NCI-H1092 treated with DMSO at 0.1 percent for 48 hours (cell line): Measurements from ENCODE around the gene PCDHA1.
"Not testable (repeated sequence)": the region's sequence is repeated elsewhere in the genome, so short reads cannot be mapped to it uniquely, and the experiment has no call there.

Source experiments
- DNase-seq: peaks from one replicate; lab custom pipeline; 2025; lab: John Stamatoyannopoulos, UW

PCDHA1 gene

GRCh38 chr5:140785905-140786686 lies at the start of gene PCDHA1:
Gene PCDHA1 (plus strand): TSS chr5:140786140.
- DNase-seq, result no peak

- DNase-seq, result no peak
These were observed 48.5 kb upstream of the PCDHA1 start for GRCh38 chr5:140737486-140737885.

DNA sequence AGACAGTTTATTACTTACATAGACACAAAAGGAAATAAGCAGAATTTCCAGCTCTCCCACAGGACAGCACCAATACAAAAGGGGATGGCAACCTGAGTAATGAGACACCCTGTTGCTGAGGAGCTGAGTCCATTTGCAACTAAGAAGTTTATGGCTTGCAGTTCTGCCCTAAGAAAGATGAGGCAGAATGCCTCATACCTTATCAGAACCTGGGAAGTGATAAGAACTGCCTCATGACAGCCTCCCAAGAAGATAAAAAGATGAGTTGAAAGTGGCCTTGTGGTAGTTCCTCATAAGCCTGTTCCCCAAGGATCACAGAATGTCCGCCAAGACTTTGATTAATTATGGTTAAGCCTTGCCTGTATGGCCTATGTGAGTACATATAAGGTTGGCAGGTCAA lies 44.0 kb upstream of the PCDHA1 start:
- no peak for DNase-seq

DNA sequence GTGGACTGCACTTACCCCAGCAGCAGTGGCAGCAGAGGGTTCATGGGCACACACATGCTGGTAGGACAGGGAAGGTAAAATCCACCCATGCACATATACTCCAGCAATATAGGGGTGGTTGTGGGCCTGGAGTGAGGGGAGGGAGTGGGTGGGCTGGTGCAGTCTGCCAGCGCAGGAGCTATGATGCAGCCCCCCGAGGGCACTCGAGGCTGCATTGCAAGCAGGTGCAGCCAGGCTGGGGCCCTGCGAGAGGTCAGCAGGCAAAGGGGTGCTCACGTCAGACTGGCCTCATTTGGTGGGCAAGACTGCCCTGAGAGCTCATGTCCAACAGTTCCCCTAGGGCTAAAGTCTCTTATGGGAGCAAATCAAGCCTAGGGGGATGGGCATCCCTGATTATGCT lies 32.4 kb upstream of the PCDHA1 start:
- no peak for DNase-seq

DNA sequence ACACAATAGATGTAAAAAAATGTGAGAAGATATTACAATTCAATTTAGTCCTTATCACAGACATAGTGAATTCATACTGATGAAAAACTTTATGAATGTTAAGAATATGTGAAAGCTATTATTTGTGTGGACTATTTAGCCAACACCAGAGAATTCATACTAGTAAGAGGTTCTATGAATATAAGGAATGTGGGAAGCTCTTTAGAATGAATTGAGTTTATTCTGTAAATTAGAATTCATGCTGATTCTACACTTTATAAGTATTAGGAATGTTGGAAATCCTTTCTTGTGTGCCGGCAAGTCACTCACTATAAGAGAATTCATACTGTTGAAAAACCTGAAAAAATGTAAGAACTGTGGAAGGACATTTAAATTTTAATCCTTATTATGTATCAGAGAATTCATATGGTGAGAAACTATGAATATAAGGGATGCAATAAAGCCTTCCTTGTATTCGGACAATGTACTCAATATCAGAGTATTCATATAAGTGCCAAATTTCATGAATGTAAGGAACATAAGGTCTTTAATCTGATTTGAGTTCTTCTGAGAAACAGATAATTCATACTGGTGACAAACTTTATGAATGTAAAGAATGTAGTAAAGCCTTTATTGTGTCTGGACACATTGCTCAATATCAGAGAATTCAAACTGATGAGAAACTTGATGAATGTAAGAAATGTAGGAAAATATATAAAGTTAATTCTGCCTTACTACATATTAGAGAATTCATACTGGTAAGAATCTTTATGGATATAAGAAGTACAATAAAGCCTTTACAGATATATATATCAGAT lies 21.6 kb upstream of the PCDHA1 start:
- no peak for DNase-seq

GRCh38 chr5:140767444-140767843 lies 18.5 kb upstream of the PCDHA1 start:
- no peak for DNase-seq

GRCh38 chr5:140780512-140780911 lies 5.4 kb upstream of the PCDHA1 start:
- DNase-seq, result no peak

GRCh38 chr5:140787422-140787821 lies 1.5 kb downstream of the PCDHA1 start:
- not testable (repeated sequence) for DNase-seq

GRCh38 chr5:140787849-140788504 lies 2.0 kb downstream of the PCDHA1 start:
- not testable (repeated sequence) for DNase-seq

GRCh38 chr5:140791089-140791488 lies 5.1 kb downstream of the PCDHA1 start:
- DNase-seq, result no peak

GRCh38 chr5:140794595-140795258 lies 8.8 kb downstream of the PCDHA1 start, which contains the start of gene PCDHA2:
Gene PCDHA2 (plus strand): TSS chr5:140794852.
- DNase-seq, result no peak

- DNase-seq, result no peak
These were observed 9.3 kb downstream of the PCDHA1 start for GRCh38 chr5:140795259-140795641.

DNA sequence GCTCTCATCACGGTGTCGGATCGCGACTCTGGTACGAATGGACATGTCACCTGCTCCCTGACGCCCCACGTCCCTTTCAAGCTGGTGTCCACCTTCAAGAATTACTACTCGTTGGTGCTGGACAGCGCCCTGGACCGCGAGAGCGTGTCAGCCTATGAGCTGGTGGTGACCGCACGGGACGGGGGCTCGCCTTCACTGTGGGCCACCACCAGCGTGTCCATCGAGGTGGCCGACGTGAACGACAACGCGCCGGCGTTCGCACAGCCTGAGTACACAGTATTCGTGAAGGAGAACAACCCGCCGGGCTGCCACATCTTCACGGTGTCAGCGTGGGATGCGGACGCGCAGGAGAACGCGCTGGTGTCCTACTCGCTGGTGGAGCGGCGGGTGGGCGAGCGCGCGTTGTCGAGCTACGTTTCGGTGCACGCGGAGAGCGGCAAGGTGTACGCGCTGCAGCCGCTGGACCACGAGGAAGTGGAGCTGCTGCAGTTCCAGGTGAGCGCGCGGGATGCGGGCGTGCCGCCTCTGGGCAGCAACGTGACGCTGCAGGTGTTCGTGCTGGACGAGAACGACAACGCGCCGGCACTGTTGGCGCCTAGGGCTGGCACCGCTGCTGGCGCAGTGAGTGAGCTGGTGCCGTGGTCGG lies 10.3 kb downstream of the PCDHA1 start:
- not testable (repeated sequence) for DNase-seq

GRCh38 chr5:140796718-140797095 lies 10.8 kb downstream of the PCDHA1 start:
- DNase-seq, result no peak

GRCh38 chr5:140800816-140801493 lies 15.0 kb downstream of the PCDHA1 start, which contains the start of gene PCDHA3:
Gene PCDHA3 (plus strand): TSS chr5:140801057.
- no peak for DNase-seq

DNA sequence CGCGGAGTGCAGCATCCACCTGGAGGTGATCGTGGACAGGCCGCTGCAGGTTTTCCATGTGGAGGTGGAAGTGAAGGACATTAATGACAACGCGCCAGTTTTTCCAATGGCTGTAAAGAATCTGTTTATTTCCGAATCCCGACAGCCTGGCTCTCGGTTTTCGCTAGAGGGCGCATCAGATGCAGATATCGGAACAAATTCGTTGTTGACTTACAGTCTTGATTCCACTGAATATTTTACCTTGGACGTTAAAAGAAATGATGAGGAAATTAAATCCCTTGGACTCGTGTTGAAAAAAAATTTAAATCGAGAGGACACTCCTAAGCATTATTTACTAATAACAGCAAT lies 15.5 kb downstream of the PCDHA1 start:
- DNase-seq, result no peak

- not testable (repeated sequence) for DNase-seq
These were observed 16.4 kb downstream of the PCDHA1 start for GRCh38 chr5:140802381-140802780.

GRCh38 chr5:140802781-140803271 lies 16.9 kb downstream of the PCDHA1 start:
- no peak for DNase-seq

DNA sequence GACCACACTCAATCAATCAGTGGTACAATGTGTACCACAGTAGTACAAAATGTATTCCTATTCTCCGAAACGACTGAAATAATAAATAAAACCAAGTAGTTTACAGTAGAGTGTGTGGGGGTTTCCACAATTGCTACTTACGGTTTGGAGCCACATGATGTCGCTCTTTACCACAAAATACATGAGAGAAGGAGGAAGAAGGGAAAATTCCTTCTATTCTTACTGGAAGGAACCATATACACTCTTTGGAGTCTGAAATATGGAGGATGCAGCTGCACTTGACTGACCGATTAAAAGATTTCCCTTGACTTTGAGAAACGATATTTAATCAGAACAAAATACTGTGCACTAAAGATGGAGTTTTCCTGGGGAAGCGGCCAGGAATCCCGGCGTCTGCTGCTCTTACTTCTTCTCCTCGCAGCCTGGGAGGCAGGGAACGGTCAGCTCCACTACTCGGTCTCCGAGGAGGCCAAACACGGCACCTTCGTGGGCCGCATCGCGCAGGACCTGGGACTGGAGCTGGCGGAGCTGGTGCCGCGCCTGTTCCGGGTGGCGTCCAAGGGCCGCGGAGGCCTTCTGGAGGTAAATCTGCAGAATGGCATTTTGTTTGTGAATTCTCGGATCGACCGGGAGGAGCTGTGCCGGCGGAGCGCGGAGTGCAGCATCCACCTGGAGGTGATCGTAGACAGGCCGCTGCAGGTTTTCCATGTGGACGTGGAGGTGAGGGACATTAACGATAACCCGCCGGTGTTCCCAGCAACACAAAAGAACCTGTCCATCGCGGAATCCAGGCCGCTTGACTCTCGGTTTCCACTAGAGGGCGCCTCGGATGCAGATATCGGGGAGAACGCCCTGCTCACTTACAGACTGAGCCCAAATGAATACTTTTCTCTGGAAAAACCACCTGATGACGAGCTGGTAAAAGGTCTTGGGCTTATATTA lies 21.2 kb downstream of the PCDHA1 start, which contains the start of gene PCDHA4:
Gene PCDHA4, plus strand, starts transcription at position 235 of the 942 bp plus-strand sequence.
- peak; percentile 69 for DNase-seq
